DND-41 (cell line): ENCODE measurements around the gene CACNA1S.
A peak's percentile ranks its signal among the peaks of the same experiment; 100 is the strongest.

Experiments
- CTCF ChIP-seq: IDR thresholded peaks from 2 replicates; pipeline ENCODE4 v1.5.1; 2012; ENCODE audit warnings: borderline replicate concordance, low read length, moderate library complexity, mild to moderate bottlenecking; ENCODE audit not compliant: poor library complexity, severe bottlenecking; ENCODE audit errors: extremely low read depth
- EZH2 ChIP-seq: IDR thresholded peaks from 3 replicates; pipeline ENCODE4 v1.6.1; 2012; ENCODE audit warnings: borderline replicate concordance, low read depth, mild to moderate bottlenecking, moderate library complexity, low read length, inconsistent platforms; ENCODE audit not compliant: severe bottlenecking

GRCh38 chr1:201085902-201086735 is 26.1 kb downstream of the CACNA1S start:
- TF ChIP-seq EZH2: no peak
- peak; percentile 51 for TF ChIP-seq CTCF
